Measurements from ENCODE around the gene GPR85.
"Not testable (repeated sequence)": the region's sequence is repeated elsewhere in the genome, so short reads cannot be mapped to it uniquely, and the experiment has no call there.

Gene GPR85

GRCh38 chr7:113119429-113119828 is 32.8 kb upstream of the GPR85 start:
- Histone ChIP-seq H3K4me1 (ENCODE audit: insufficient read depth, insufficient read length) (no peaks in the 10 kb centered on the region), H3K9ac (ENCODE audit: insufficient read length, low read depth) (no peak overlapping the region), H3K9me3 (ENCODE audit: insufficient read depth, low read length) (no peaks in the 10 kb centered on the region), H3K36me3 (ENCODE audit: insufficient read depth, insufficient read length, low read length) (peaks cover 16% of the 10 kb centered on the region), H3K4me3 (ENCODE audit: insufficient read length, low read depth) (no peak overlapping the region), H3K27me3 (ENCODE audit: insufficient read depth, insufficient read length) (no peaks in the 10 kb centered on the region)
- no peak for DNase-seq (ENCODE audit: low read depth, low spot score)
- TF ChIP-seq YY1 (IDR thresholded peaks at IDR 0.05; ENCODE audit: insufficient read depth, insufficient read length) = no peak
- TF ChIP-seq SUZ12 (IDR thresholded peaks at IDR 0.05; ENCODE audit: extremely low read depth, insufficient read depth, insufficient read length) = no peak
- no peak for TF ChIP-seq ZNF274 (IDR thresholded peaks at IDR 0.05; ENCODE audit: low read depth, low read length)

- peak within 1 kb of the TSS; percentile 65 for H3K9ac ChIP-seq (ENCODE audit: insufficient read length, low read depth)
- TF ChIP-seq ZNF274 (IDR thresholded peaks at IDR 0.05; ENCODE audit: low read depth, low read length) = no peak
- peak; percentile 85 for TF ChIP-seq YY1 (IDR thresholded peaks at IDR 0.05; ENCODE audit: insufficient read depth, insufficient read length)
- no peaks in the 10 kb centered on the region for H3K4me1 ChIP-seq (ENCODE audit: insufficient read depth, insufficient read length)
- no peaks in the 10 kb centered on the region for H3K27me3 ChIP-seq (ENCODE audit: insufficient read depth, insufficient read length)
- H3K36me3 ChIP-seq (ENCODE audit: insufficient read depth, insufficient read length, low read length) = peaks cover 21% of the 10 kb centered on the region
- no peaks in the 10 kb centered on the region for H3K9me3 ChIP-seq (ENCODE audit: insufficient read depth, low read length)
- peak; percentile 80 for DNase-seq (ENCODE audit: low read depth, low spot score)
- peak within 1 kb of the TSS; percentile 47 for H3K4me3 ChIP-seq (ENCODE audit: insufficient read length, low read depth)
These were observed 31.7 kb upstream of the GPR85 start, which contains the start of gene SMIM30 for GRCh38 chr7:113118074-113118959. SMIM30 (minus strand) TSS chr7:113118554; CDS start chr7:113117578, 976 bp downstream.

- DNase-seq (ENCODE audit: low read depth, low spot score); H3K4me1 ChIP-seq (ENCODE audit: insufficient read depth, insufficient read length); H3K9me3 ChIP-seq (ENCODE audit: insufficient read depth, low read length); H3K27me3 ChIP-seq (ENCODE audit: insufficient read depth, insufficient read length): not testable (repeated sequence)
- H3K36me3 ChIP-seq (ENCODE audit: insufficient read depth, insufficient read length, low read length) = peaks cover 21% of the 10 kb centered on the region
- peak overlapping the region; percentile 33 for H3K9ac ChIP-seq (ENCODE audit: insufficient read length, low read depth)
- peak overlapping the region; percentile 47 for H3K4me3 ChIP-seq (ENCODE audit: insufficient read length, low read depth)
These were observed 30.7 kb upstream of the GPR85 start for GRCh38 chr7:113117374-113117774.

DNA sequence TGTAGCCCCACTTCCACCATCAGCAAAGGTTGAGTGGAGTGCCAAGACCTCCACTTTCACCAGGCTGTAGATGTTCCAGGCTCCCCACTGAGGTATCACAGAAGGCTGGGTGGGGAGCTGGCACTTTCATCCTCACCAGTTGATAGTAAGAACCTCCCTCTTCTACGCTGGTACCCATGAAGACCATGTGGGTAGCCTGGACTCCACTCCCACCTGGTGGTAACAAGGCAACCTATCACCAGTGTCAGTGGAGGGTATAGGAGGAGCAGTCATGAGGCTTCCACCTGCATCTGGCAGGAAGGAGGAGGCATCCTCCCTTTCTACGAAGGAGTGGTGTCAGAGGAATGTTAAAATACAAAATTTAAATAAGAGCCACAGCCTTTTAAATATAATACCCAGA is 27.3 kb upstream of the GPR85 start:
- Histone ChIP-seq H3K9me3 (ENCODE audit: insufficient read depth, low read length) (no peaks in the 10 kb centered on the region), H3K27me3 (ENCODE audit: insufficient read depth, insufficient read length) (no peaks in the 10 kb centered on the region), H3K36me3 (ENCODE audit: insufficient read depth, insufficient read length, low read length) (peaks cover 21% of the 10 kb centered on the region), H3K9ac (ENCODE audit: insufficient read length, low read depth) (no peak overlapping the region), H3K4me3 (ENCODE audit: insufficient read length, low read depth) (no peak overlapping the region), H3K4me1 (ENCODE audit: insufficient read depth, insufficient read length) (no peaks in the 10 kb centered on the region)
- no peak for DNase-seq (ENCODE audit: low read depth, low spot score)
- no peak for TF ChIP-seq SUZ12 (IDR thresholded peaks at IDR 0.05; ENCODE audit: extremely low read depth, insufficient read depth, insufficient read length)
- no peak for TF ChIP-seq ZNF274 (IDR thresholded peaks at IDR 0.05; ENCODE audit: low read depth, low read length)
- no peak for TF ChIP-seq YY1 (IDR thresholded peaks at IDR 0.05; ENCODE audit: insufficient read depth, insufficient read length)

GRCh38 chr7:113109718-113110117 is 23.1 kb upstream of the GPR85 start:
- Histone ChIP-seq H3K4me1 (ENCODE audit: insufficient read depth, insufficient read length) (no peaks in the 10 kb centered on the region), H3K36me3 (ENCODE audit: insufficient read depth, insufficient read length, low read length) (peaks cover 5% of the 10 kb centered on the region), H3K9ac (ENCODE audit: insufficient read length, low read depth) (no peak overlapping the region), H3K27me3 (ENCODE audit: insufficient read depth, insufficient read length) (no peaks in the 10 kb centered on the region), H3K9me3 (ENCODE audit: insufficient read depth, low read length) (no peaks in the 10 kb centered on the region), H3K4me3 (ENCODE audit: insufficient read length, low read depth) (no peak overlapping the region)
- DNase-seq (ENCODE audit: low read depth, low spot score) = no peak
- TF ChIP-seq YY1 (IDR thresholded peaks at IDR 0.05; ENCODE audit: insufficient read depth, insufficient read length) (no peak), ZNF274 (IDR thresholded peaks at IDR 0.05; ENCODE audit: low read depth, low read length) (no peak), SUZ12 (IDR thresholded peaks at IDR 0.05; ENCODE audit: extremely low read depth, insufficient read depth, insufficient read length) (no peak)

- Histone ChIP-seq H3K9ac (ENCODE audit: insufficient read length, low read depth) (no peak overlapping the region), H3K36me3 (ENCODE audit: insufficient read depth, insufficient read length, low read length) (no peaks in the 10 kb centered on the region), H3K4me3 (ENCODE audit: insufficient read length, low read depth) (no peak overlapping the region), H3K27me3 (ENCODE audit: insufficient read depth, insufficient read length) (no peaks in the 10 kb centered on the region), H3K4me1 (ENCODE audit: insufficient read depth, insufficient read length) (no peaks in the 10 kb centered on the region), H3K9me3 (ENCODE audit: insufficient read depth, low read length) (no peaks in the 10 kb centered on the region)
- no peak for TF ChIP-seq YY1 (IDR thresholded peaks at IDR 0.05; ENCODE audit: insufficient read depth, insufficient read length)
- TF ChIP-seq ZNF274 (IDR thresholded peaks at IDR 0.05; ENCODE audit: low read depth, low read length) = no peak
- no peak for TF ChIP-seq SUZ12 (IDR thresholded peaks at IDR 0.05; ENCODE audit: extremely low read depth, insufficient read depth, insufficient read length)
- DNase-seq (ENCODE audit: low read depth, low spot score) = no peak
These were observed 13.5 kb upstream of the GPR85 start for GRCh38 chr7:113100121-113100603.

- Histone ChIP-seq H3K4me3 (ENCODE audit: insufficient read length, low read depth) (no peak overlapping the region), H3K4me1 (ENCODE audit: insufficient read depth, insufficient read length) (no peaks in the 10 kb centered on the region), H3K36me3 (ENCODE audit: insufficient read depth, insufficient read length, low read length) (no peaks in the 10 kb centered on the region), H3K27me3 (ENCODE audit: insufficient read depth, insufficient read length) (no peaks in the 10 kb centered on the region), H3K9ac (ENCODE audit: insufficient read length, low read depth) (no peak overlapping the region), H3K9me3 (ENCODE audit: insufficient read depth, low read length) (no peaks in the 10 kb centered on the region)
- DNase-seq (ENCODE audit: low read depth, low spot score) = no peak
- TF ChIP-seq YY1 (IDR thresholded peaks at IDR 0.05; ENCODE audit: insufficient read depth, insufficient read length) = no peak
- TF ChIP-seq ZNF274 (IDR thresholded peaks at IDR 0.05; ENCODE audit: low read depth, low read length) = no peak
- TF ChIP-seq SUZ12 (IDR thresholded peaks at IDR 0.05; ENCODE audit: extremely low read depth, insufficient read depth, insufficient read length) = no peak
These were observed 12.8 kb upstream of the GPR85 start for GRCh38 chr7:113099284-113099919.

All from NT2/D1 (cell line).